ENCODE data around the gene FOLR2. TPM values are rescaled to one million over a fixed set of nuclear protein-coding genes. Genes with fewer than 3 reads are reported as not detected.

The FOLR2 gene
- total RNA-seq, 3 donors from 2014 or later (not counting 1 experiment from before 2014, with no cell fraction given), result not detected

- Histone ChIP-seq H3K4me3 (ENCODE audit: low read length) (no peak overlapping the region), H3K36me3 (ENCODE audit: control insufficient read depth, insufficient read depth, low read length) (no peaks in the 10 kb centered on the region), H3K27ac (ENCODE audit: low read length) (no peak overlapping the region), H3K4me1 (ENCODE audit: control insufficient read depth, insufficient read depth, low read length) (peaks cover 17% of the 10 kb centered on the region), H3K9me3 (ENCODE audit: control insufficient read depth, insufficient read depth, low read length) (no peaks in the 10 kb centered on the region), H3K27me3 (ENCODE audit: control insufficient read depth, insufficient read depth, low read length) (peaks cover 46% of the 10 kb centered on the region)
- ATAC-seq (no peak), DNase-seq (no peak)
- intact Hi-C loops (cut with micrococcal nuclease), result no loop called here
- 17% methylated on average over 17 of the region's 19 CpGs for WGBS (ENCODE audit: insufficient coverage)
- Mint-ChIP-seq H3K4me1 (peaks cover 8 to 29% of the 10 kb centered on the region in 2 donors), H3K9me3 (no peaks in the 10 kb centered on the region), H3K4me3 (no peak overlapping the region), H3K27me3 (ENCODE audit: low read depth in 2 of 2) (peaks cover 38 to 42% of the 10 kb centered on the region in 2 donors), H3K36me3 (no peaks in the 10 kb centered on the region), H3K27ac (no peak overlapping the region)
- no peak for TF ChIP-seq CTCF (IDR thresholded peaks at IDR 0.05)
Measured at GRCh38 chr11:72245263-72245816, 28.7 kb downstream of the FOLR2 start.

- no peak for TF ChIP-seq CTCF (IDR thresholded peaks at IDR 0.05)
- no peak overlapping the region for H3K27ac ChIP-seq (ENCODE audit: low read length)
- ATAC-seq (no peak), DNase-seq (no peak)
- Mint-ChIP-seq H3K27ac (no peak overlapping the region), H3K4me1 (peaks cover 0 to 12% of the 10 kb centered on the region in 2 donors), H3K4me3 (no peak overlapping the region), H3K27me3 (ENCODE audit: low read depth in 2 of 2) (peaks cover 17 to 26% of the 10 kb centered on the region in 2 donors), H3K36me3 (no peaks in the 10 kb centered on the region), H3K9me3 (no peaks in the 10 kb centered on the region)
- intact Hi-C loops (cut with micrococcal nuclease), result no loop called here
- WGBS (ENCODE audit: insufficient coverage), result 32% methylated on average over 2 of the region's 2 CpGs
- H3K36me3 ChIP-seq (ENCODE audit: control insufficient read depth, insufficient read depth, low read length), result no peaks in the 10 kb centered on the region
- no peak overlapping the region for H3K4me3 ChIP-seq (ENCODE audit: low read length)
- H3K9me3 ChIP-seq (ENCODE audit: control insufficient read depth, insufficient read depth, low read length), result no peaks in the 10 kb centered on the region
- H3K27me3 ChIP-seq (ENCODE audit: control insufficient read depth, insufficient read depth, low read length), result peaks cover 34% of the 10 kb centered on the region
- H3K4me1 ChIP-seq (ENCODE audit: control insufficient read depth, insufficient read depth, low read length), result peaks cover 9% of the 10 kb centered on the region
Measured at GRCh38 chr11:72247584-72247983, 31.0 kb downstream of the FOLR2 start.

- intact Hi-C loops (cut with micrococcal nuclease), result no loop called here
- Mint-ChIP-seq H3K36me3 (no peaks in the 10 kb centered on the region), H3K4me3 (no peak overlapping the region), H3K4me1 (no peaks in the 10 kb centered on the region), H3K27me3 (ENCODE audit: low read depth in 2 of 2) (peaks cover 6 to 11% of the 10 kb centered on the region in 2 donors), H3K27ac (no peak overlapping the region), H3K9me3 (no peaks in the 10 kb centered on the region)
- no peak for ATAC-seq
- no peaks in the 10 kb centered on the region for H3K9me3 ChIP-seq (ENCODE audit: control insufficient read depth, insufficient read depth, low read length)
- H3K4me3 ChIP-seq (ENCODE audit: low read length), result no peak overlapping the region
- TF ChIP-seq CTCF (IDR thresholded peaks at IDR 0.05), result no peak
- no peak overlapping the region for H3K27ac ChIP-seq (ENCODE audit: low read length)
- no peak for DNase-seq
- WGBS (ENCODE audit: insufficient coverage), result 76% methylated on average over 3 of the region's 5 CpGs
- peaks cover 18% of the 10 kb centered on the region for H3K27me3 ChIP-seq (ENCODE audit: control insufficient read depth, insufficient read depth, low read length)
- peaks cover under 1% of the 10 kb centered on the region for H3K4me1 ChIP-seq (ENCODE audit: control insufficient read depth, insufficient read depth, low read length)
- H3K36me3 ChIP-seq (ENCODE audit: control insufficient read depth, insufficient read depth, low read length), result no peaks in the 10 kb centered on the region
Measured at GRCh38 chr11:72249961-72250360, 33.4 kb downstream of the FOLR2 start.
